Immature natural killer cell (primary cell): ENCODE data around the gene LENEP. TPM values are rescaled to one million over a fixed set of nuclear protein-coding genes. Genes with fewer than 3 reads are reported as not detected.

ENCODE experiments used
- DNase-seq, 3 donors: peaks; one replicate each; pipeline ENCODE4 v3.0.0; 2022; ENCODE audit warnings: mixed read lengths in 1 of 3
- H3K27ac Mint-ChIP-seq, 6 donors: one replicate each; pipeline ENCODE4 v1.8.0; 2020; ENCODE audit warnings: mixed read lengths in 6 of 6, mild to moderate bottlenecking in 5 of 6, inconsistent platforms in 4 of 6, moderate library complexity in 3 of 6
- H3K27me3 Mint-ChIP-seq, 3 donors: one replicate each; pipeline ENCODE4 v1.8.0; 2020 to 2021; ENCODE audit warnings: low read depth in 3 of 3, mild to moderate bottlenecking in 3 of 3, mixed read lengths in 3 of 3, moderate library complexity in 3 of 3, inconsistent platforms in 1 of 3
- H3K36me3 Mint-ChIP-seq, 3 donors: one replicate each; pipeline ENCODE4 v1.8.0; 2020; ENCODE audit warnings: mixed read lengths in 3 of 3, inconsistent platforms in 2 of 3, mild to moderate bottlenecking in 2 of 3
- H3K4me1 Mint-ChIP-seq, 2 donors: one replicate each; pipeline ENCODE4 v1.8.0; 2020; ENCODE audit warnings: inconsistent platforms in 2 of 2, mild to moderate bottlenecking in 2 of 2, mixed read lengths in 2 of 2, moderate library complexity in 1 of 2
- H3K4me3 Mint-ChIP-seq, 5 donors: one replicate each; pipeline ENCODE4 v1.8.0; 2020; ENCODE audit warnings: mild to moderate bottlenecking in 5 of 5, mixed read lengths in 5 of 5, inconsistent platforms in 3 of 5, moderate library complexity in 3 of 5
- H3K9me3 Mint-ChIP-seq, 6 donors: one replicate each; pipeline ENCODE4 v1.8.0; 2020; ENCODE audit warnings: mild to moderate bottlenecking in 6 of 6, mixed read lengths in 6 of 6, inconsistent platforms in 4 of 6, moderate library complexity in 3 of 6
- polyA plus RNA-seq, 3 donors: library from polyadenylated mRNA; unstranded; fragments of 300-500 nt; fragmentation: Illumina TruSeq; gene quantifications; one replicate each; pipeline ENCODE4 v1.2.3, GENCODE V29; 2021

The LENEP gene
- polyA plus RNA-seq, 3 donors from 2014 or later, result not detected

GRCh38 chr1:155009742-155010141, 16.4 kb downstream of the LENEP start:
- H3K27me3 Mint-ChIP-seq, result peaks cover 0 to 1% (median 0%) of the 10 kb centered on the region in 3 donors
- H3K9me3 Mint-ChIP-seq, result peaks cover 0 to 1% (median 0%) of the 10 kb centered on the region in 6 donors
- peak overlapping the region; percentile 43 to 52 (median 50) for H3K4me3 Mint-ChIP-seq
- no peaks in the 10 kb centered on the region for H3K36me3 Mint-ChIP-seq
- H3K4me1 Mint-ChIP-seq, result peaks cover 68 to 70% of the 10 kb centered on the region in 2 donors
- H3K27ac Mint-ChIP-seq, result peak overlapping the region in 5 of 6 donors; percentile 13 to 93 (median 60)
- no peak for DNase-seq

- Mint-ChIP-seq H3K27me3 (peaks cover 0 to 1% (median 0%) of the 10 kb centered on the region in 3 donors), H3K27ac (peak overlapping the region in 4 of 6 donors; percentile 16 to 93 (median 72)), H3K9me3 (peaks cover 0 to 1% (median 0%) of the 10 kb centered on the region in 6 donors), H3K4me3 (peak overlapping the region; percentile 43 to 53 (median 51)), H3K36me3 (no peaks in the 10 kb centered on the region), H3K4me1 (peaks cover 64 to 67% of the 10 kb centered on the region in 2 donors)
- DNase-seq, result no peak
These were observed 17.0 kb downstream of the LENEP start for GRCh38 chr1:155010211-155010918.

- Mint-ChIP-seq H3K36me3 (peaks cover 0 to 3% (median 0%) of the 10 kb centered on the region in 3 donors), H3K9me3 (peaks cover 0 to 1% (median 0%) of the 10 kb centered on the region in 6 donors), H3K4me1 (peaks cover 60 to 66% of the 10 kb centered on the region in 2 donors), H3K4me3 (peak overlapping the region in 3 of 5 donors; percentile 3 to 36 (median 18)), H3K27me3 (peaks cover 0 to 1% (median 0%) of the 10 kb centered on the region in 3 donors), H3K27ac (peak overlapping the region in 3 of 6 donors; percentile 26 to 51 (median 32))
- DNase-seq, result no peak
These were observed 17.6 kb downstream of the LENEP start for GRCh38 chr1:155011004-155011416.

GRCh38 chr1:155011437-155012025, 18.1 kb downstream of the LENEP start:
- peaks cover 0 to 1% (median 0%) of the 10 kb centered on the region in 6 donors for H3K9me3 Mint-ChIP-seq
- peak overlapping the region in 2 of 6 donors; percentile 26 to 32 for H3K27ac Mint-ChIP-seq
- peak overlapping the region in 2 of 5 donors; percentile 29 to 36 for H3K4me3 Mint-ChIP-seq

DNA sequence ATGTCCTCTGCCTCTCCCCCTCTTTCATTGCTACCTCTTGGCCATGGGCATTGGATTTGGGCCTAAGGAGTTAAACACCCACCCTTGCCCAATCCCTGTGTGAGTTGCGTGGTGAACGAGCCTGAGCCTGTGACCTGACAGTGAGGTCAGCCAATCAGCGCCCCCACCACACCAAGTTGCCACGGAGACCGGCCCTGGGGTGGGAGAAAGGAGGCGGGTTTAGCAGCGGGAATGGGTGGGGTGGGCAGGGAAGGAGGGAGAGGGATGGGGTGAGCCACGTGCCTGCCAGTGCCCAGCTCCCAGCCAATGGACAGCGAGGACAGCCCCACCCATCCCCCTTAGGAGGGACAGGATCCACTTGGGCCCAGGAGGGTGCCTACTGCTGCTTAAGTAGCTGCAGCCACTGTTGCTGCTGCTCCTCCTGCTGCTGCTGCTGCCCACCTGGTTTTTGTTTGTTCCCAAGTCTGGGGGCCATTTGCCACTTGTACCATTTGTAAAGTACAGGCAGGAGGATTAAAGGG, 18.7 kb downstream of the LENEP start:
- Mint-ChIP-seq H3K4me3 (peak overlapping the region in 2 of 5 donors; percentile 12 to 29), H3K27me3 (peaks cover 0 to 4% (median 0%) of the 10 kb centered on the region in 3 donors), H3K36me3 (peaks cover 0 to 4% (median 0%) of the 10 kb centered on the region in 3 donors), H3K9me3 (peaks cover 0 to 1% (median 0%) of the 10 kb centered on the region in 6 donors), H3K4me1 (peaks cover 56 to 57% of the 10 kb centered on the region in 2 donors), H3K27ac (peak overlapping the region in 5 of 6 donors; percentile 35 to 86 (median 45))
- no peak for DNase-seq

More at GRCh38 chr1:155011437-155012025, 18.1 kb downstream of the LENEP start:
- Mint-ChIP-seq H3K36me3 (peaks cover 0 to 4% (median 0%) of the 10 kb centered on the region in 3 donors), H3K27me3 (peaks cover 0 to 4% (median 0%) of the 10 kb centered on the region in 3 donors), H3K4me1 (peaks cover 60 to 63% of the 10 kb centered on the region in 2 donors)
- no peak for DNase-seq

DNA sequence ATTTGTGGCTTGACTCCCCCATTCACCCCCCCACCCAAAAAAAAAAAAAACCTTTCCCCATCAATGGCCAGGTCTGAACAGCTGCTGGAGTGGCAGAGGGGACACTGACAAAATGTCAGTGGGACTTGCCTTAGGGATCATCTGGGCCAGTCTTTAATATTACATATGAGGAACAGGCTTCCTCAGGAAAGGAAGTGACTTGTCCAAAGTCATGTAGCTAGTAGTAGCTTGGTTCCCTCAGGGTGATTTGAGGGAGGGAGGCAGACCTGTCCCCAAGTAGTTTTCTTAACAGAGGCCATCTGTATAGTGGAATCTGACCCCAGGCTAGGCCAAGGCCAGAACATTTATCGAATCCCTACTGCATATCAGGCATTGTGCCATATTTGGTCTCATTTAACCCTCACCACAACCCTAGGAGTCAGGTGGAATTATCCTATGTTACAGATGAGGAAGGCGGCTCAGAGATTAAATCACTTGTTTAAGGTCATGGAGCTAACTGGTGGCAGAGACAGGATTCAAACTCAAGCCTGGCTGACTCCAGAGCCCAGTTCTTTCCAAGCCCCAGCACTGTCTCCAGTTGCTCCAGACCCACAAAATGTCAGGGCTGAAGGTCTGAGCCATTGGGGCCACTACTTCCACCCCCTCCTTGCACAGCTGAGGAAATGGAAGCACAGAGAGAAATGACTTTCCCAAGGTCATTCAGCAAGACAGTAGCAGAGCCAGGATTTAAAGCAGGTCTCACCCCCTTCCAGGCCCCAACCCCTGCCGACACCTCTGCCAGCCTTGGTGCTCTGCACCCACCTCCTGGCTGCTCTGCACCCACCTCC, 19.6 kb downstream of the LENEP start:
- peak overlapping the region; percentile 35 to 87 (median 82) for H3K27ac Mint-ChIP-seq
- peaks cover 0 to 4% (median 0%) of the 10 kb centered on the region in 3 donors for H3K36me3 Mint-ChIP-seq
- no peak for DNase-seq
- H3K9me3 Mint-ChIP-seq, result peaks cover 0 to 1% (median 0%) of the 10 kb centered on the region in 6 donors
- H3K4me3 Mint-ChIP-seq, result peak overlapping the region in 3 of 5 donors; percentile 3 to 46 (median 20)
- peaks cover 0 to 4% (median 0%) of the 10 kb centered on the region in 3 donors for H3K27me3 Mint-ChIP-seq
- H3K4me1 Mint-ChIP-seq, result peaks cover 61 to 62% of the 10 kb centered on the region in 2 donors

DNA sequence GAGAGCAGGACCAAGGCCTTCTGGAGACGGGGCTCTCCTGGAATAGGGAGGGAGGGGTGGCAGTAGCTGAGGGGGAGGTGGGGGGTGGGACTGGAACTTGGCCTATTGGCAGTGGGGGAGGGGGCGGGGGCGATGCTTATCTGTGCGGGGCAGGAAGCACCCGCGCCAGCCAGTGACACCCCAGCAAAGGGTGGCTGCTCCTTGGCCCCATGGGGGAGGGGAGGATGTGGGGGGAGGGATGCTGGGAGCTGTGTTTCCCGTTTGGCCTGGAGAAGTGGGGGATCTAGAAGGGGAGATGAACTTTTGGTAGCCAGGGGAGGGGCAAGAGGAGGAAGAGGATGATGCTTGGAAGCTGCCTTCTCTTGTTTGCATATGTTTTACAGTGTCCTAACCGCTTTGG, 20.2 kb downstream of the LENEP start:
- Mint-ChIP-seq H3K36me3 (peaks cover 0 to 4% (median 0%) of the 10 kb centered on the region in 3 donors), H3K4me3 (peak overlapping the region in 1 of 5 donors; percentile 14), H3K27ac (peak overlapping the region in 4 of 6 donors; percentile 35 to 72 (median 66)), H3K9me3 (no peaks in the 10 kb centered on the region), H3K27me3 (peaks cover 0 to 4% (median 0%) of the 10 kb centered on the region in 3 donors), H3K4me1 (peaks cover 61 to 62% of the 10 kb centered on the region in 2 donors)
- DNase-seq, result no peak

GRCh38 chr1:155014709-155015508, 21.5 kb downstream of the LENEP start:
- Mint-ChIP-seq H3K4me1 (peaks cover 49 to 55% of the 10 kb centered on the region in 2 donors), H3K27me3 (peaks cover 0 to 4% (median 0%) of the 10 kb centered on the region in 3 donors), H3K27ac (no peak overlapping the region), H3K36me3 (peaks cover 0 to 4% (median 0%) of the 10 kb centered on the region in 3 donors), H3K4me3 (no peak overlapping the region), H3K9me3 (no peaks in the 10 kb centered on the region)
- no peak for DNase-seq

- peaks cover 43 to 48% of the 10 kb centered on the region in 2 donors for H3K4me1 Mint-ChIP-seq
- DNase-seq, result no peak
- peaks cover 0 to 4% (median 0%) of the 10 kb centered on the region in 3 donors for H3K27me3 Mint-ChIP-seq
- H3K4me3 Mint-ChIP-seq, result peak overlapping the region in 2 of 5 donors; percentile 38 to 41
- H3K9me3 Mint-ChIP-seq, result no peaks in the 10 kb centered on the region
- peaks cover 0 to 4% (median 0%) of the 10 kb centered on the region in 3 donors for H3K36me3 Mint-ChIP-seq
- no peak overlapping the region for H3K27ac Mint-ChIP-seq
These were observed 22.3 kb downstream of the LENEP start for GRCh38 chr1:155015527-155016230.

GRCh38 chr1:155016231-155016831, 22.9 kb downstream of the LENEP start:
- DNase-seq, result no peak
- Mint-ChIP-seq H3K27ac (no peak overlapping the region), H3K4me1 (peaks cover 38 to 44% of the 10 kb centered on the region in 2 donors), H3K9me3 (no peaks in the 10 kb centered on the region), H3K27me3 (peaks cover 0 to 2% (median 0%) of the 10 kb centered on the region in 3 donors), H3K36me3 (peaks cover 0 to 4% (median 0%) of the 10 kb centered on the region in 3 donors), H3K4me3 (peak overlapping the region in 4 of 5 donors; percentile 30 to 43 (median 40))

DNA sequence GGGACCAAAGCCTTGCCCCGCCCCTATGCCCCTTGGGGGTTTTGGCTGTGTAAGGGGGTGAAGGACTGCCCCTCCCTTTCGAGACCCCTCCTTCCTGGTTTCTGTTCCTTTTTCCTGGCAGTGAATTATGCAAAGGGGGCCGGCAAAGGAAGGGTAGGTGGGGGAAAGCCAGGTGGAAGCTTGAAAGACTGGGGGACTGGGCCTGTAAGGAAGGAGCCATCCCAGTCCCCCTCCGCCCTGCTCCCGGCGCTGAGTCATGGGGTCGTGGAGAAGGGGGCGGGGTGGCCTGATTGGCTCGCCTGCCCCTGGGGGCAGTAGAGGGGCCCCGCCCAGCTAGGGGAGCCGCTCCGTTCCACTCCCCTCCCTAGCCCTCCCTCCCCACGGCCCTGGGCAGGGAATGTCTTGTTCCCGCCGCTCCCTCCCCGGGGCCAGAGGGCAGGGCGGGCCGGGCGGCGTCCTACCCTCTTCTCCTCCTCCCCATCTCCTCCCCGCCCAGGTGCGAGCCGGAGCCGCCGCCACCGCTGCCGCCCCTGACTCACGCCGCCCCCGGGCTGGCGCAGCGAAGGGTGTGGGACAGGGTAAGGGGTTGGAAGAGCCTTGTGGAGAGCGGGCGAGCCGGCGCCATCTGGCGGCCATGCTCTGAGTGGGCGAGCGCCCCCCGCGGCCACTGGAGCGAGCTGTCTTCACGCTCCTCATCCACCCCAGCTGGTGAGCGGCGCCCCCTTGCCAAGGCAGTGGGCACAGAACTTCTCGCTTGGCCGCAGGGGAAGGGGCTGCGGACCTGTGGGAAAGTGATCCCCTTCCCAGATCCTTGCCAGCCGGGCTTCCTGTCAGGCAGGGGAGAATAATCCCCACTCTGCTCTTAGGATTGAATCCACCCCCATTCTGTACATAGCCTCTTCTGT, 23.9 kb downstream of the LENEP start:
- Mint-ChIP-seq H3K4me3 (peak overlapping the region in 4 of 5 donors; percentile 25 to 59 (median 42)), H3K27ac (no peak overlapping the region), H3K36me3 (peaks cover 0 to 4% (median 0%) of the 10 kb centered on the region in 3 donors), H3K27me3 (peaks cover 0 to 2% (median 0%) of the 10 kb centered on the region in 3 donors), H3K4me1 (peaks cover 34 to 40% of the 10 kb centered on the region in 2 donors), H3K9me3 (no peaks in the 10 kb centered on the region)
- peak; percentile 84 to 86 (median 85) for DNase-seq
